Prostate gland (tissue), 2 donors: Measurements from ENCODE around the gene WDFY2. TPM values are rescaled to one million over a fixed set of nuclear protein-coding genes. Genes with fewer than 3 reads are reported as not detected.
"Not testable (repeated sequence)": the region's sequence is repeated elsewhere in the genome, so short reads cannot be mapped to it uniquely, and the experiment has no call there.

Experiments
- DNase-seq: peaks from one replicate; pipeline ENCODE4 v3.0.0-alpha.2; 2019; ENCODE audit warnings: low spot score
- H3K27ac ChIP-seq, 2 donors: fragments of 200-600 bp; sonication (generic); 2 replicates each; pipeline ENCODE4 v1.5.1; 2017 to 2019
- H3K27me3 ChIP-seq: fragments of 200-600 bp; sonication (generic); replicated peaks from 2 replicates; pipeline ENCODE4 v1.5.1; 2019; ENCODE audit not compliant: insufficient read depth
- H3K36me3 ChIP-seq, 2 donors: fragments of 200-600 bp; sonication (generic); 1 replicate in 1 of 2; 2 replicates in 1 of 2; pipeline versions ENCODE4 v1.5.1 to v1.8.1; 2017 to 2019
- H3K4me1 ChIP-seq: fragments of 200-600 bp; sonication (generic); replicated peaks from 2 replicates; pipeline ENCODE4 v1.5.1; 2019
- H3K4me3 ChIP-seq, 2 donors: fragments of 200-600 bp; sonication (generic); 2 replicates each; pipeline ENCODE4 v1.5.1; 2017 to 2019
- H3K9me3 ChIP-seq: fragments of 200-600 bp; sonication (generic); 2 replicates; pipeline ENCODE4 v1.5.1; 2017
- POLR2A ChIP-seq: fragments of 450-650 bp; IDR thresholded peaks from one replicate; pipeline ENCODE4 v1.6.1; 2016; ENCODE audit warnings: antibody characterized with exemption, mild to moderate bottlenecking
- POLR2AphosphoS5 ChIP-seq: sonication (generic); formaldehyde crosslinking; IDR thresholded peaks from one replicate; pipeline ENCODE4 v1.6.1; 2017; ENCODE audit warnings: antibody characterized with exemption
- WGBS: methylation state at CpG from one replicate; pipeline ENCODE4 v1.1.5; 2018; 5-methylcytosine and 5-hydroxymethylcytosine counted together
- intact Hi-C: fragments of 100-400 bp; cut with DNase I; formaldehyde crosslinking; loops from one replicate; pipeline ENCODE4 v1.14.2; 2022
- total RNA-seq, 2 donors: library from RNA; depleted of rRNA; stranded (reverse); fragments of >200 nt; gene quantifications; one replicate each; pipeline ENCODE4 v1.1.0, GENCODE V29; 2016
- TF ChIP-seq, protein P1 (sequence below), 4 experiments: fragments of 200-600 bp in 2 of 4; fragments of 450-650 bp in 2 of 4; sonication (generic) in 2 of 4; IDR thresholded peaks; 1 replicate in 3 of 4; 2 replicates in 1 of 4; pipeline ENCODE4 v1.5.1; 2016 to 2019; ENCODE audit warnings: antibody characterized with exemption in 4 of 4, mild to moderate bottlenecking in 2 of 4, moderate library complexity in 2 of 4

Gene WDFY2
- total RNA-seq, 2 donors from 2014 or later: 7.9 to 23.2 TPM

DNA sequence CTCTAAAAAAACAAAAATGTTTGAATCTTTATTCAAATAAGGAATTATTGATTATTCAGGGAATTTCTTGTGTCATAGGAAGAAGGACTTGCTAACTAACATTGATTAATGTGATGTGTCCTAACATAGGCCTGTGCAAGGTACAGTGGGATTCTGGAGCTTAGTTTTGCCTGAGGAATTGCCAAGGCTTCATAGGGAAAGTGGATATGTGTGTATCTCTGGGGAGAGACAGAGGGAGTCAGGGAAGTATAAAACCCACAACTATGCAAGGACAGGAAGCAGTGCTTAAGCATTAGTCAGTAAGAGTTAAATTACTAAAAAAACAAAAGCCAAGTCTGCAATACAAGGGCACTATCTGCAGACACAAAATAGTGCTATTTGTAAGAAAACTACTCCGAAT, 59.6 kb downstream of the WDFY2 start:
- H3K4me1 ChIP-seq: no peaks in the 10 kb centered on the region
- TF ChIP-seq, protein P1, sequence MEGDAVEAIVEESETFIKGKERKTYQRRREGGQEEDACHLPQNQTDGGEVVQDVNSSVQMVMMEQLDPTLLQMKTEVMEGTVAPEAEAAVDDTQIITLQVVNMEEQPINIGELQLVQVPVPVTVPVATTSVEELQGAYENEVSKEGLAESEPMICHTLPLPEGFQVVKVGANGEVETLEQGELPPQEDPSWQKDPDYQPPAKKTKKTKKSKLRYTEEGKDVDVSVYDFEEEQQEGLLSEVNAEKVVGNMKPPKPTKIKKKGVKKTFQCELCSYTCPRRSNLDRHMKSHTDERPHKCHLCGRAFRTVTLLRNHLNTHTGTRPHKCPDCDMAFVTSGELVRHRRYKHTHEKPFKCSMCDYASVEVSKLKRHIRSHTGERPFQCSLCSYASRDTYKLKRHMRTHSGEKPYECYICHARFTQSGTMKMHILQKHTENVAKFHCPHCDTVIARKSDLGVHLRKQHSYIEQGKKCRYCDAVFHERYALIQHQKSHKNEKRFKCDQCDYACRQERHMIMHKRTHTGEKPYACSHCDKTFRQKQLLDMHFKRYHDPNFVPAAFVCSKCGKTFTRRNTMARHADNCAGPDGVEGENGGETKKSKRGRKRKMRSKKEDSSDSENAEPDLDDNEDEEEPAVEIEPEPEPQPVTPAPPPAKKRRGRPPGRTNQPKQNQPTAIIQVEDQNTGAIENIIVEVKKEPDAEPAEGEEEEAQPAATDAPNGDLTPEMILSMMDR (IDR thresholded peaks at IDR 0.05): no peak
- TF ChIP-seq POLR2AphosphoS5: no peak
- no peak for TF ChIP-seq POLR2A
- H3K9me3 ChIP-seq: no peaks in the 10 kb centered on the region
- no peak for DNase-seq
- no peak overlapping the region for H3K27ac ChIP-seq
- WGBS: 79% methylated on average over 1 of the region's 1 CpG
- no peak overlapping the region for H3K4me3 ChIP-seq
- intact Hi-C loops: no loop called here
- no peaks in the 10 kb centered on the region for H3K27me3 ChIP-seq
- H3K36me3 ChIP-seq: no peaks in the 10 kb centered on the region

DNA sequence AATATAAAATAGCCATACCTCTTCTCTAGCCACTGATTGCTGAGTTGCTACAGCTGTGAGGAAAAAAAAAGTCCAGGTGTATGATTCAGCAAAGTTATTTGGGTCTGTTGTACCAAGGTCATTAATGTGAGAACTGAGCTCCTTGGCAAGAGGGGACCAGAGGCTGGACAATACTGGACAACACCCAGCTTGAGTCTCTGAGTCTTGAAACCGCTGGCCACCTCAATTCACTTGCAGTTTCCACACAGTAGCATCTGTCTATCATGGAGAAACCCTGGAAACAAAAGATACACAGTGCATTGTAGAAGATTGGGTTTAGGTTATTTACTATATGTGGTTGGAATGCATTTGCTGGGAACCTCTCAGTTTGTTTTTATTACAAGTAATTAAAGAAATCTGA, 60.4 kb downstream of the WDFY2 start:
- no peak for DNase-seq
- no peaks in the 10 kb centered on the region for H3K36me3 ChIP-seq
- H3K27ac ChIP-seq: no peak overlapping the region
- TF ChIP-seq POLR2A (no peak), POLR2AphosphoS5 (no peak)
- TF ChIP-seq, protein P1 (IDR thresholded peaks at IDR 0.05): no peak
- no peaks in the 10 kb centered on the region for H3K4me1 ChIP-seq
- H3K27me3 ChIP-seq: no peaks in the 10 kb centered on the region
- intact Hi-C loops: no loop called here
- H3K4me3 ChIP-seq: no peak overlapping the region
- WGBS: 64% methylated on average over 1 of the region's 1 CpG
- no peaks in the 10 kb centered on the region for H3K9me3 ChIP-seq

DNA sequence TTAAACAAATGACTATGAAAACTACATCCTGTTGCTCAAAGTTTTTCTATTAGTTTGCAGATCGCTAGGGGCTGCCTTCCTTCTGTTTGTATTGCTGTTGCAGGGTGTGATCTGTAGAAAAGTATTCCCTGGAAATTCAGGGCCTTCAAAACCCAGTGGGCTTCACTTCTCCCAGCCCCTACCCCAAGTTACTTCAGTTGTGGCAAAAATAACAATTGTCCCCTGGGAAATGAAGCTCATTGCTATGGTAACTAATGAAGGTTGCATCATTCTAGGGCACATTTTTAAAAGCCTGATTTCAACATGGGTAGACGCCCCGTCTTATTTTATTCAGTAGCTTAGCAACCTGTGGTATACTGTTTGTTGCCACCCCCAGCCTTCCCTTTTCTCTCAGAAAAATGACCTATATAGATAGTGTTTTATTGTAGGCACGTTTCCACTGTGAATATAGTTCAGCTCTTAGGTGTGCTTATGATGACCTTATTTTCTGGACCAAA, 60.9 kb downstream of the WDFY2 start:
- intact Hi-C loops: no loop called here
- TF ChIP-seq POLR2A: no peak
- TF ChIP-seq, protein P1 (IDR thresholded peaks at IDR 0.05): no peak
- TF ChIP-seq POLR2AphosphoS5: no peak
- Histone ChIP-seq H3K27ac (no peak overlapping the region), H3K4me3 (no peak overlapping the region), H3K36me3 (no peaks in the 10 kb centered on the region), H3K9me3 (no peaks in the 10 kb centered on the region), H3K27me3 (no peaks in the 10 kb centered on the region), H3K4me1 (no peaks in the 10 kb centered on the region)
- 48% methylated on average over 4 of the region's 4 CpGs for WGBS
- no peak for DNase-seq

DNA sequence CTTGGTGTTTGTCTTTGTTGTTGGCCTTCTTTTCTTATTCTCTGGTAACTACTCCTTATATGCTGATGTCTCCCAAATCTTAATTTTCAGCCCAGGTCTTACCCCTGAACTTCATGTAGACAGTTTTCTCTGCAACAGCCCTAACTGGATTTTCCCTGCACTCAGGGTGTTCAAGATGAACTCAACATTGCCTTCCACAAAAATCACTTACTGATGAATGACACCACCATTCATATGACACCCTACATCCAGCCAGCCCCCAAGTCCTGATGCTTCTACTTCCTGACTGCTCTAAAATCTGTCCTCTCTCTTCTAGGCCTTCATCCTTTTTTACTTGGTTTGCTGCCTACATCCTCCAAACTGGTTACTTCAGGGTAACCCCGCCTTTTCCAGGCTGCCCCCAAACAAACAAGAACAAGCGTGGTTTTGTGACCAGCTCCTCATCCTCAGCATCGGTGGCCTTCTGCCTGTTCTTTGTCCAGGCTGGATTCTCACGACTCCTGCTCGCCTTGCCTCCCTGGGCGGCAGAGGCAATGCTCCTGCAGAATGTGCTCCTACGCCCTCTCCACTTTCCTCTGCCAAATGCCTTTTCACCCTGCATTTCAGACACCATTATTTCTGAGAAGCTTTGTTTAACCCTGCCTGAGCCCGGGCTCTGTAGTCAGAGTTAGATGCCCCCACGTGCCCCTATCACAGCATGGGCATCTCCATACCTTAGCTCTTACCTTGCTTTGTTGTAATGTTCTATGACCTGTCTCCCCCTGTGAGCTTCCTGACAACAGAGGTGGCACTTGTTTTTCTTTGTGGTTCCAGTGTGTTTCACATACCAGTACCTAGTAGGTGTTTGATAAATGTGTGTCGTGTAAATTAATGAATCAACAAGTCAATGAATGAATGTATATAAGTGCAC, 61.8 kb downstream of the WDFY2 start:
- Histone ChIP-seq H3K4me3 (no peak overlapping the region), H3K27ac (no peak overlapping the region), H3K4me1 (no peaks in the 10 kb centered on the region), H3K9me3 (no peaks in the 10 kb centered on the region), H3K27me3 (no peaks in the 10 kb centered on the region), H3K36me3 (no peaks in the 10 kb centered on the region)
- no peak for TF ChIP-seq POLR2AphosphoS5
- TF ChIP-seq, protein P1 (IDR thresholded peaks at IDR 0.05): no peak
- TF ChIP-seq POLR2A: no peak
- intact Hi-C loops: no loop called here
- WGBS: 95% methylated on average over 10 of the region's 10 CpGs
- DNase-seq: no peak

DNA sequence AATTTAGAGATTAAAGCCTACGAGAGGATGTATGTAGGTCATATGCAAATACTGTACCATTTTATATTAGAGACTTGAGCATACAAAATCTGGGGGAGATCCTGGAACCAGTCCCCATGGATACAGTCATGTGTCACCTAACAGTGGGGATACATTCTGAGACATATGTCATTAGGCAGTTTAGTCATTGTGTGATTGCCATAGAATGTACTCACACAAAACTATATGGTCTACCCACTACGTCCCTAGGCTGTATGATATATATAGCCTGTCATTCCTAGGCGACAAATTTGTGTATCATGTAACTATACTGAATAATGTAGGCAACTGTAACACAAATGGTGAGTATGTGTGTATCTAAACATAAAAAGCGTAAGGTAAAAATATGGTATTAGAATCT, 62.8 kb downstream of the WDFY2 start:
- DNase-seq: no peak
- Histone ChIP-seq H3K27ac (no peak overlapping the region), H3K27me3 (no peaks in the 10 kb centered on the region), H3K9me3 (no peaks in the 10 kb centered on the region), H3K4me3 (no peak overlapping the region), H3K36me3 (no peaks in the 10 kb centered on the region), H3K4me1 (no peaks in the 10 kb centered on the region)
- TF ChIP-seq POLR2AphosphoS5: no peak
- intact Hi-C loops: no loop called here
- 96% methylated on average over 4 of the region's 4 CpGs for WGBS

DNA sequence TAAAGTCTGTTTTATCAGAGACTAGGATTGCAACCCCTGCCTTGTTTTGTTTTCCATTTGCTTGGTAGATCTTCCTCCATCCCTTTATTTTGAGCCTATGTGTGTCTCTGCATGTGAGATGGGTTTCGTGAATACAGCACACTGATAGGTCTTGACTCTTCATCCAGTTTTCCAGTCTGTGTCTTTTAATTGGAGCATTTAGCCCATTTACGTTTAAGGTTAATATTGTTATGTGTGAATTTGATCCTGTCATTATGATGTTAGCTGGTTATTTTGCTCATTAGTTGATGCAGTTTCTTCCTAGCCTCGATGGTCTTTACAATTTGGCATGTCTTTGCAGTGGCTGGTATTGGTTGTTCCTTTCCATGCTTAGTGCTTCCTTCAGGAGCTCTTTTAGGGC, 67.9 kb downstream of the WDFY2 start:
- intact Hi-C loops, H3K27ac ChIP-seq, H3K36me3 ChIP-seq, DNase-seq, H3K4me1 ChIP-seq, H3K27me3 ChIP-seq, H3K4me3 ChIP-seq, H3K9me3 ChIP-seq: not testable (repeated sequence)
- WGBS: 98% methylated on average over 3 of the region's 3 CpGs
